Neural cell (in vitro differentiated cells): ENCODE data around the gene KRT5.

ENCODE experiments used
- CTCF ChIP-seq: fragments of 450-650 bp; IDR thresholded peaks from 2 replicates; pipeline ENCODE4 v1.5.1; 2014; ENCODE audit warnings: antibody characterized with exemption, mild to moderate bottlenecking, moderate library complexity; ENCODE audit not compliant: poor library complexity, severe bottlenecking
- EP300 ChIP-seq: fragments of 450-650 bp; conservative IDR thresholded peaks from 2 replicates; pipeline ENCODE4 v1.6.1; 2014; ENCODE audit warnings: antibody characterized with exemption, mild to moderate bottlenecking, moderate library complexity; ENCODE audit not compliant: poor library complexity, severe bottlenecking
- MXI1 ChIP-seq: fragments of 450-650 bp; conservative IDR thresholded peaks from 2 replicates; pipeline ENCODE4 v1.6.1; 2014; ENCODE audit warnings: antibody characterized with exemption, mild to moderate bottlenecking; ENCODE audit not compliant: poor library complexity, severe bottlenecking
- POLR2AphosphoS5 ChIP-seq: IDR thresholded peaks from 2 replicates; pipeline ENCODE4 v1.6.1; 2012
- RAD21 ChIP-seq: fragments of 450-650 bp; conservative IDR thresholded peaks from 2 replicates; pipeline ENCODE4 v1.6.1; 2014; ENCODE audit warnings: antibody characterized with exemption, mild to moderate bottlenecking, moderate library complexity

- TF ChIP-seq EP300 (no peak), CTCF (no peak), POLR2AphosphoS5 (no peak), RAD21 (no peak), MXI1 (no peak)
These were observed 2.3 kb upstream of the KRT5 start for GRCh38 chr12:52522346-52523011.
